HG02678 (cell line): ENCODE results near the gene RAB12.
A peak's percentile ranks its signal among the peaks of the same experiment; 100 is the strongest.
"Not testable (repeated sequence)": the region's sequence is repeated elsewhere in the genome, so short reads cannot be mapped to it uniquely, and the experiment has no call there.

Source experiments
- ATAC-seq: cut with Tn5 transposase; IDR thresholded peaks from one replicate; pipeline ENCODE4 v1.9.1; 2021; ENCODE audit warnings: mild to moderate bottlenecking, moderate library complexity; ENCODE audit not compliant: unreplicated experiment

Gene RAB12

GRCh38 chr18:8608795-8609658 is at the start of gene RAB12:
RAB12 (plus strand) TSS chr18:8609437; CDS start chr18:8609440, 3 bp downstream.
- ATAC-seq = peak; percentile 71

- ATAC-seq = no peak
These were observed 49.5 kb upstream of the RAB12 start for GRCh38 chr18:8559612-8560186.

- ATAC-seq = no peak
These were observed 47.9 kb upstream of the RAB12 start for GRCh38 chr18:8561123-8561910.

- no peak for ATAC-seq
These were observed 47.2 kb upstream of the RAB12 start for GRCh38 chr18:8562070-8562469.

- no peak for ATAC-seq
These were observed 46.3 kb upstream of the RAB12 start for GRCh38 chr18:8562919-8563318.

GRCh38 chr18:8571399-8571798 is 37.8 kb upstream of the RAB12 start:
- no peak for ATAC-seq

DNA sequence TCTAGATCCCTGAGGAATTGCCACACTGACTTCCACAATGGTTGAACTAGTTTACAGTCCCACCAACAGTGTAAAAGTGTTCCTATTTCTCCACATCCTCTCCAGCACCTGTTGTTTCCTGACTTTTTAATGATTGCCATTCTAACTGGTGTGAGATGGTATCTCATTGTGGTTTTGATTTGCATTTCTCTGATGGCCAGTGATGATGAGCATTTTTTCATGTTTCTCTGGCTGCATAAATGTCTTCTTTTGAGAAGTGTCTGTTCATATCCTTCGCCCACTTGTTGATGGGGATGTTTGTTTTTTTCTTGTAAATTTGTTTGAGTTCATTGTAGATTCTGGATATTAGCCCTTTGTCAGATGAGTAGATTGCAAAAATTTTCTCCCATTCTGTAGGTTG is 35.5 kb upstream of the RAB12 start:
- ATAC-seq = not testable (repeated sequence)

GRCh38 chr18:8584798-8585197 is 24.4 kb upstream of the RAB12 start:
- ATAC-seq = no peak

DNA sequence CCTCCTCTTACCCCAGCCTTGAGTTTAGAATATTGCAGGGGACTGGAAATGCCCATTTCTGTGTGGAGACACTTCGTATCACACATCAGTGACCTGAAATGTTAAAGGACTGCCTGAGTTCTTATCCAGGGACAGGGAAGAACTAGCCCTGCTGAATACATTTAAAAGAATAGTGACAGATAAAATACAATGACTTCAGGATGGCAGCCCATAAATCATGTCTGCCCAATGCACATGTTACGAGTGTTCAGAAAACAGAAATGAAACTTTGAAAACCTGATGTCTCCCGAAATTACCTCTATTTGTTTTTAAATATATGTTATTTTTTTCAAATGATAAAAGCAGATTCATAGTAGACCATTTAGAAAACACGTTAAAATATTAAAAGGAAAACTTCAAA is 22.3 kb upstream of the RAB12 start:
- ATAC-seq = no peak

DNA sequence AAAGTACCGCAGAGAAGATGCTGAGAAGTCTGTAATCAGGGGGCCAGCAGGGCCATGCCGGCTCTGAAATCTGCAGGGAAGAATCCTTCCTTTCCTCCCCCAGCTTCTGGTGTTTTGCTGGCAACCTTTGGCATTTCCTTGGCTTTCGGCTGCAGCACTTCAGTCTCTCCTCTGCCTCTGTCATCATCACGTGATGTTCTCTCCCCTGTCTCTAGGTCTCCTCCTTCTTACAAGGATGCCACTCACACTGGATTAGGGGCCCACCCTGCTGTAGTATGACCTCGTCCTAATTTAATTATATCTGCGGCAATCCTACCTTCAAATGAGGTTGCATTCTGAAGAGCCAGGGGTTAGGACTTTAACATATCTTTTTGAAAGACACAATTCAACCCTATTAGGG is 13.8 kb upstream of the RAB12 start:
- ATAC-seq = no peak

GRCh38 chr18:8601277-8602032 is 7.8 kb upstream of the RAB12 start:
- ATAC-seq = peak; percentile 59

GRCh38 chr18:8602040-8602439 is 7.2 kb upstream of the RAB12 start:
- peak; percentile 18 for ATAC-seq

GRCh38 chr18:8602557-8602956 is 6.7 kb upstream of the RAB12 start:
- ATAC-seq = no peak

DNA sequence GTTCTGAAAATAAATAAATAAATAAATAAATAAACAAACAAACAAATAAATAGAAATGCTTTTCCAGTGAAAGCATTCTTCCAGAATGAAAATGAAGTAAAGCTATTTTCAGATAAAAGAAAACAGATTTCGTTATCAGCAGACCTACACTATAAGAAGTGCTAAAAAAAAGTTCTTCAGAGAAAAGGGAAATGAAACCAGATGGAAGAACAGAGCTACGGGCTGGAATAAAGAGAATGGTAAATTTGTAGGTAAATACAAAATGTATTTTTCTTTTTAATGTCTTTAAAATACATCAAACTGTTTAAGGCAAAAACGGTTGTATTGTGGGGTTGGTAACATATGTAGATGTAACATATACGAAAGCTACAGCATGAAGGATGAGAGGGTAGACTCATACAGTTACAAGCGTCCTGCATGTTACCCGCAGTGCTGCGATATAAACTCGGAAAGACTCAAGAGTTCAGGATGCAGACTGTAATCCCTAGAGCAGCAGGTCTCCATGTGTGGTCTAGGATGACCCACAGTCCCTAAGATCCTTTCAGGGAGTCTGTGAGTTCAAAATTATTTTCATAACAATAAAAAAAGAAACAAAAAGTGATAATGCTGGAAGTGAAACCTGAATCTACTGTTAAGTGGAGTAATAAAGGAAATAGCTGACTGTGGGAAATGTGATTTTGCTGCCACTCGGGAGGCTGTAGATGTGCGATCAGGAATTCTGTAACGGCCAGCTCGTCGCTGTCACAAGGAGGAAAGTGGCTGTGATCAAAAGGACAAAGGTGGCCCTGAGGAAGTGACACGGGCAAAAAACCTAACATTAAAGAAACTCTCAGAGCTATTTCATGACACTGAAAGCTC is 5.3 kb upstream of the RAB12 start:
- ATAC-seq = no peak

DNA sequence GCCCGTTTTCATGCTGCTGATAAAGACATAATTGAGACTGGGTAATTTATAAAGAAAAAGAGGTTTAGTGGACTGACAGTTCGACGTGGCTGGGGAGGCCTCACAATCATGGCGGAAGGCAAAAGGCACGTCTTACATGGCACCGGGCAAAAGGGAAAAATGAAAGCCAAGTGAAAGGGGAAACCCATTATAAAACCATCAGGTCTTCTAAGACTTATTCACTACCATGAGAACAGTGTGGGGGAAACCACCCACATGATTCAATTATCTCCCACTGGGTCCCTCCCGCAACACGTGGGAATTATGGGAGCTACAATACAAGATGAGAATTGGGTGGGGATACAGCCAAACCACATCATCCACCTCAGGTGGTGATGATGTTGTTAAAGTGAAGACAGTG is 3.3 kb upstream of the RAB12 start:
- ATAC-seq = no peak

DNA sequence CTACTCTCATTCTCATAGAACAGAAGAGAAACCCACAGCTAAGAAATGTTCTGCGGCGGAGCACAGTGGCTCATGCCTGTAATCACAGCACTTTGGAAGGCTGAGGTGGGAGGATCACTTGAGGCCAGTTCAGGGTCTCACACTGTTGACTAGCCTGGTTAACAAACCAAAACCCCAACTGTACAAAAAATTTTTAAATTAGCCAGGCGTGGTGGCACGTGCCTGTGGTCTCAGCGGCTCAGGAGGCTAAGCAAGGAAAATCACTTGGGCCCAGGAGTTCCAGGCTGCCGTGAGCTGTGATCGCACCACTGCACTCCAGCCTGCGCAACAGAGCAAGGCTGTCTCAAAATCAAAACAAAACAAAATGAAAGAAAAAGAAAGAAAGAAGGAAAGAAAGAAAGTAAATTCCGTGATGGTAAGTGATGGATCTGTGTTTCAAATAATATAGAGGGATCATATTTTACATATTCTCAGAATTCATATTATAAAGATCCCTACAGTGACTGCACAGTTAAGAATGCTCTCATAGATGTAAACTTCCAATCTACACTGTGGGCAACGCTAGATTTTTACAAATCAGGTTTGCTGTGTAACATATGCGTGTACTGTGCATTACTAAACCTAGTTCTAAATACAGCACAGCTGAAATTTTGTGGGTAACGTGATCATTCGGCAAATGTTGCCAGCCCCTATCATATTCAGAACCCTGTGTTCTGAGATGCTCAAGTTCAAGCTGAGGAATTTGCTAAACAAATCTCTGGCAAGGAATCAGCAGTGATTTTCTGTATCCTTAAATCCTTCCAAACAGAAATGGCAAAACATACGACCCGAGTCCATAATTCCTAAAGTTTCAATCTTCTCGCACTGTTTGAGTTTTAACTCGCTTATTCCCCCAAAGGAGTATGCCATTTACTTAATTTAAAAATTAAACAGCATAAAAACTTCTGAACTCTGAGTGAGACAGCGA is 1.2 kb upstream of the RAB12 start:
- ATAC-seq = peak; percentile 27

- ATAC-seq = peak; percentile 14
These were observed 622 bp downstream of the RAB12 start for GRCh38 chr18:8609659-8610458.

DNA sequence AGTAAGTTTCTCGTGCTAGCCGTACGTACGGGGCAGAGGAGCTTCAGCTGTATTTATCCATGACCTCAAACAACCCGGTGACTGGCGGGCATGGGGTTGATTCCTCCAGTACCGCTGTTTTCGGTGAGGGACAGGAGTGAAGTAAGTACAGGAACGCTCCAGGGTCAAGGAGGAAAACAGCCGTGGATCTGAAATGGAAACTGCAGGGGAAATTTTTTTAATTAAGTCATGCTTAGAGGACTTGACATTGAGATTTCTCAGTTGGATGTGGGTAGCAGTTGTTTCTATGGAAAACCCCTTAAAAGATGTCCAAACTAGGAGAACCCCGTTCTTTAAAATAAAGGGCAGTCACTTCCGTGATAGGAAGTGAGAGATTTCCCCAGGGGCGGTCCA is 1.2 kb downstream of the RAB12 start:
- ATAC-seq = no peak
